Retinal pigment epithelial cell (primary cell): ENCODE results near the gene TMEM86A.
A peak's percentile ranks its signal among the peaks of the same experiment; 100 is the strongest.

Experiments used
- DNase-seq: peaks from one replicate; pipeline ENCODE4 v3.0.0-alpha.2; 2010; ENCODE audit warnings: low read depth
- H3K4me3 ChIP-seq: 2 replicates; pipeline ENCODE4 v1.5.1; 2011; ENCODE audit warnings: mild to moderate bottlenecking, low read length, control low read depth, moderate library complexity
- TF ChIP-seq, protein P1 (sequence below): conservative IDR thresholded peaks from 2 replicates; pipeline ENCODE4 v1.5.1; 2011; ENCODE audit warnings: low read depth, low read length, control low read depth, inconsistent platforms

TMEM86A gene

DNA sequence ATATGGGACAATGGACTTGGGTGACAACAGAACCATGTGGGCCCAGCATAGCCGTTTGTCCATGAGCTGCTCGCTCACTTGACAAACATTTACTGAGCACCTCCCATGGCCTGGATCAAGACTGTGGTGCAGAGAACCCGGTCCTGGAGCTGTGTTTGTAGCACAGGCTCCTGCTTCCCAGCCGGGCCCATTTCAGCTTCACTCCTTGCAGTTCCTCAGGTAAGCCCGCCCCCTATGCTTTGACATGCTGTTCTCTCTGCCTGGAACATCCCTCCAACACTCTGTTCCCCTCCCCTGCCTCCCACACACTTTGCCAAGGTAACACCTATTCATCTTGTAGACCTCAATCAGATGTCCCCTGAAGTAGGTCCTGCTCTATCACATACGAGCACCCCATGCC lies 46.7 kb downstream of the TMEM86A start:
- no peak overlapping the region for H3K4me3 ChIP-seq
- DNase-seq: no peak
- TF ChIP-seq, protein P1, sequence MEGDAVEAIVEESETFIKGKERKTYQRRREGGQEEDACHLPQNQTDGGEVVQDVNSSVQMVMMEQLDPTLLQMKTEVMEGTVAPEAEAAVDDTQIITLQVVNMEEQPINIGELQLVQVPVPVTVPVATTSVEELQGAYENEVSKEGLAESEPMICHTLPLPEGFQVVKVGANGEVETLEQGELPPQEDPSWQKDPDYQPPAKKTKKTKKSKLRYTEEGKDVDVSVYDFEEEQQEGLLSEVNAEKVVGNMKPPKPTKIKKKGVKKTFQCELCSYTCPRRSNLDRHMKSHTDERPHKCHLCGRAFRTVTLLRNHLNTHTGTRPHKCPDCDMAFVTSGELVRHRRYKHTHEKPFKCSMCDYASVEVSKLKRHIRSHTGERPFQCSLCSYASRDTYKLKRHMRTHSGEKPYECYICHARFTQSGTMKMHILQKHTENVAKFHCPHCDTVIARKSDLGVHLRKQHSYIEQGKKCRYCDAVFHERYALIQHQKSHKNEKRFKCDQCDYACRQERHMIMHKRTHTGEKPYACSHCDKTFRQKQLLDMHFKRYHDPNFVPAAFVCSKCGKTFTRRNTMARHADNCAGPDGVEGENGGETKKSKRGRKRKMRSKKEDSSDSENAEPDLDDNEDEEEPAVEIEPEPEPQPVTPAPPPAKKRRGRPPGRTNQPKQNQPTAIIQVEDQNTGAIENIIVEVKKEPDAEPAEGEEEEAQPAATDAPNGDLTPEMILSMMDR: no peak

DNA sequence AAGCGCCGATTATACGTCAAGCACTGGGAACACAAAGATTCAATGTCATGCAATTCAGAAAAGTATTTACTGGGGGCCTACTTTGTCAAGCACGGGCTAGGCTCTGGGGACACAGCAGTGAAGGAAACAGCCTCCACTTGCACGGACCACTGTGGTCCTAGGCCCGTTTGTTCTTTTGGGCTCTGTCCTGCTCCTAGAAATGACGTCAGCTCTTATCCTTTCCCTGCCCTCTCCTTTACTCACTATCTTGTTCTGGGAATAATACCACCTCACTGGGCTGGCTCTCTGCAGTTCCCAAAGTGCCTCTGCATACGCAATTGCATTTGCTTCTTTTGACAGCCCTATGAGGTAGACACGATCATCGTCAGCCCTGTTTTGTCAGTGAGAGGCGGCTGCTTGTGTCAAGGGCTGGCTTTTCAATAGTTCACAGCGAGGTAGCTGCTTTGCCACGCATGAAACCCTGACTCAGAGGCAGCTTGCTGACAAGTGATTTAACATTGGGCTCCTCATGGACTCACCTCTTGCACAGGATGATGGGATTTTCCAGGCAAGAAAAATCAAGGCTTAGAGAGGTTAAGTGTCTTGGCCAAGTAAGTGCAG lies 50.3 kb downstream of the TMEM86A start:
- TF ChIP-seq, protein P1: no peak

DNA sequence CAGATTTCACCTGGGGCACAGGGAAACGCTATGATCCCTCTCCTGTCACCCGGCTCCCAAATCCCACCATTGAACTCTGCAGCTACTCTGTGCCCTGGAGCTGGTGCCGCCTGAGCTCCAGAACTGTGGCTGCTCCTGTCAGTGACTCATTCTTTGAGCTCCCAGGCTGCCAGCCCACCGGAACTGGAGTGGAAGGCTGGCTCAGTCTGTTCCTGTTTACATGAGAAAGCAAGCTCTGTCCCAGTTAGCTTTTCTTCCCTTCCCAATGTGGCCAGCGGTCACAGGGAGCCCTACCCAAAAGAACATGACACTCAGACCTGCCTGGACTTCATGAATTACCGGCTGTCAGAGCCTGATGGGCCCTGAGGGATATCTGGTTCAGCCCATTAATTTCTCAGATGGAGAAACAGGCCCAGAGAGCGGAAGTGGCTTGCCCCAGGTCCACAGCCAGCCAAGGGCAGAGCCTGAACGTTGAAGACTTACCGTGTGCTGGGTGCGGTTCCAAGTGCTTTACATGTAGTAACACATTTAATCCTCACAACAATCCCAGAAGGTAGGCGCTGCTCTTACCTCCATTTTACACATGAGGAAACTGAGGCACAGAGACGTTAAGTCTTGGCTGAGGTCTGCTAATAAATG lies 51.2 kb downstream of the TMEM86A start:
- H3K4me3 ChIP-seq: no peak overlapping the region
- peak; percentile 46 for DNase-seq
- TF ChIP-seq, protein P1: no peak

More for the DNA sequence above, 50.3 kb downstream of the TMEM86A start:
- no peak for DNase-seq
- H3K4me3 ChIP-seq: no peak overlapping the region

DNA sequence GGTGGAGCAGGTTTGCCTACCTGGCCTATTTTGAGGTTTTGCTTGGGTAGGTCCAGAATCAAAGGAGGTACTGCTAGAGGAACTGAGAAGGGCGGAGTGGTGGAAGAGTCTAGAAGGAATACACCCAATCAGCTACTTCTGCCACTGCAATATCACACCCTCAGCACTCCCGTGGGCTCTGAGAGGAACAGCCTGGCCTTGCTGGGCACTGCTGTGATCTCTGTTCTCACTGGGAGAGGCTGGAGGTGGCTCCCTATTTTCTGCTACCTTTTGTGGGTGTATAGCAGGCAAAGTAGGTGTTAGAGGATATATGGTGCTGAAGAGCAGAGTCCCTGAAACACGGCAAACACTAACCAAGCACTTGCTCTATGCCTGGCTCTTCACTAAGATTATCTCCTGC lies 52.4 kb downstream of the TMEM86A start:
- no peak overlapping the region for H3K4me3 ChIP-seq
- TF ChIP-seq, protein P1: no peak
- no peak for DNase-seq

DNA sequence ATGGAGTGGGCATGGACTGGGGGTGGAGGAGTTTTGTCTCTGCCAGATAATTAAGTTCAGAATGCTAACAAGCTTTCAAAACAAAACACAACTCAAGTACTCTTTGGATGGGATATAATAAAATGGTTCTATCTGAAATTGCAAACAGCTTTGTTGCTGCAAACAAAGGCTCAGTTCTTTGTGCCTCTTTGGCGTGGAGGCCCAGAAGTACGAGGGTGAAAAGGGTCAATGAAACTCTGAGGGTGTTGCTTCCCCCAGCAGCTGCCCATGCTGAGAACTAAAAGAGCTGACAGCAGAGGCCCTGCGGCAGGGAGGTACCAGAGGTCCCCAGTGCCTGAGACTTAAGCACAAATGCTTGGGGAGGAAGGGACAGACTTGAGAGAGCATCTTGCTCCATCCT lies 53.9 kb downstream of the TMEM86A start:
- TF ChIP-seq, protein P1: no peak
- H3K4me3 ChIP-seq: no peak overlapping the region
- DNase-seq: no peak

DNA sequence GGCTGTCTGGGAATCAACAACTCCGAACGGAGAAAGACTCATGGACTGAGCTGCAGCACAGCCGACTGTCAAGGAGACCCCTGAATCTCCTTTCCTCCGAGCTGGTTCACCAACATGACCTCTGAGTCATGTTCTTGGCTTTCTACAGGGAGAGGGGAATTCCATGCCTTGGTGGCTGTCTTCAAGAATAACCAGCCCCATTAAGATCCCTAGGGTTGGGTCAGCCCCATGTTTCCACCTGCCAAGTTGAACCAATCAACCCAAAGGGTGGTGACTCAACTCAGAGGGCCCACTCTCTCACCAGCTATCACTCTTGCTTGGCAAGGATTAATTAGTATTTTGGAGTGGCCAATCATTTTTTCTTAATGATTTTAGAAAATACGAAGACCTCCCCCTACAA lies 55.7 kb downstream of the TMEM86A start:
- no peak for DNase-seq
- TF ChIP-seq, protein P1: no peak
- H3K4me3 ChIP-seq: no peak overlapping the region
